Measurements from ENCODE around the gene GSDMA. TPM values are rescaled to one million over a fixed set of nuclear protein-coding genes. Genes with fewer than 3 reads are reported as not detected.

Gene GSDMA
- polyA plus RNA-seq, 1 experiment = not detected

DNA sequence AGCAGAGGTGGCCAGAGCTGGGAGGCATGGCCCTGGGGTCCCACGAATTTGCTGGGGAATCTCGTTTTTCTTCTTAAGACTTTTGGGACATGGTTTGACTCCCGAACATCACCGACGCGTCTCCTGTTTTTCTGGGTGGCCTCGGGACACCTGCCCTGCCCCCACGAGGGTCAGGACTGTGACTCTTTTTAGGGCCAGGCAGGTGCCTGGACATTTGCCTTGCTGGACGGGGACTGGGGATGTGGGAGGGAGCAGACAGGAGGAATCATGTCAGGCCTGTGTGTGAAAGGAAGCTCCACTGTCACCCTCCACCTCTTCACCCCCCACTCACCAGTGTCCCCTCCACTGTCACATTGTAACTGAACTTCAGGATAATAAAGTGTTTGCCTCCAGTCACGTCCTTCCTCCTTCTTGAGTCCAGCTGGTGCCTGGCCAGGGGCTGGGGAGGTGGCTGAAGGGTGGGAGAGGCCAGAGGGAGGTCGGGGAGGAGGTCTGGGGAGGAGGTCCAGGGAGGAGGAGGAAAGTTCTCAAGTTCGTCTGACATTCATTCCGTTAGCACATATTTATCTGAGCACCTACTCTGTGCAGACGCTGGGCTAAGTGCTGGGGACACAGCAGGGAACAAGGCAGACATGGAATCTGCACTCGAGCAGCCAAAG lies 54.7 kb downstream of the GSDMA start:
- CTCF ChIA-PET = interaction anchor here (0.8 to 7.6 kb wide), 2 partner anchors 9 to 94 kb away, joined by 3 to 81 read pairs; no protein-coding TSS in a partner anchor
- no peak overlapping the region for H3K27ac ChIP-seq (ENCODE audit: low read depth, low read length)
- TF ChIP-seq, protein P1, sequence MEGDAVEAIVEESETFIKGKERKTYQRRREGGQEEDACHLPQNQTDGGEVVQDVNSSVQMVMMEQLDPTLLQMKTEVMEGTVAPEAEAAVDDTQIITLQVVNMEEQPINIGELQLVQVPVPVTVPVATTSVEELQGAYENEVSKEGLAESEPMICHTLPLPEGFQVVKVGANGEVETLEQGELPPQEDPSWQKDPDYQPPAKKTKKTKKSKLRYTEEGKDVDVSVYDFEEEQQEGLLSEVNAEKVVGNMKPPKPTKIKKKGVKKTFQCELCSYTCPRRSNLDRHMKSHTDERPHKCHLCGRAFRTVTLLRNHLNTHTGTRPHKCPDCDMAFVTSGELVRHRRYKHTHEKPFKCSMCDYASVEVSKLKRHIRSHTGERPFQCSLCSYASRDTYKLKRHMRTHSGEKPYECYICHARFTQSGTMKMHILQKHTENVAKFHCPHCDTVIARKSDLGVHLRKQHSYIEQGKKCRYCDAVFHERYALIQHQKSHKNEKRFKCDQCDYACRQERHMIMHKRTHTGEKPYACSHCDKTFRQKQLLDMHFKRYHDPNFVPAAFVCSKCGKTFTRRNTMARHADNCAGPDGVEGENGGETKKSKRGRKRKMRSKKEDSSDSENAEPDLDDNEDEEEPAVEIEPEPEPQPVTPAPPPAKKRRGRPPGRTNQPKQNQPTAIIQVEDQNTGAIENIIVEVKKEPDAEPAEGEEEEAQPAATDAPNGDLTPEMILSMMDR (IDR thresholded peaks at IDR 0.05; ENCODE audit: low read depth, low read length) = no peak
- H3K4me3 ChIP-seq (ENCODE audit: low read depth, low read length) = no peak overlapping the region
- DNase-seq (ENCODE audit: low read depth, low spot score) = no peak
- POLR2A ChIA-PET = no interaction called here
- no peaks in the 10 kb centered on the region for H3K27me3 ChIP-seq (ENCODE audit: control insufficient read depth, insufficient read depth, low read length)
- no peaks in the 10 kb centered on the region for H3K9me3 ChIP-seq (ENCODE audit: control insufficient read depth, insufficient read depth, low read length)

DNA sequence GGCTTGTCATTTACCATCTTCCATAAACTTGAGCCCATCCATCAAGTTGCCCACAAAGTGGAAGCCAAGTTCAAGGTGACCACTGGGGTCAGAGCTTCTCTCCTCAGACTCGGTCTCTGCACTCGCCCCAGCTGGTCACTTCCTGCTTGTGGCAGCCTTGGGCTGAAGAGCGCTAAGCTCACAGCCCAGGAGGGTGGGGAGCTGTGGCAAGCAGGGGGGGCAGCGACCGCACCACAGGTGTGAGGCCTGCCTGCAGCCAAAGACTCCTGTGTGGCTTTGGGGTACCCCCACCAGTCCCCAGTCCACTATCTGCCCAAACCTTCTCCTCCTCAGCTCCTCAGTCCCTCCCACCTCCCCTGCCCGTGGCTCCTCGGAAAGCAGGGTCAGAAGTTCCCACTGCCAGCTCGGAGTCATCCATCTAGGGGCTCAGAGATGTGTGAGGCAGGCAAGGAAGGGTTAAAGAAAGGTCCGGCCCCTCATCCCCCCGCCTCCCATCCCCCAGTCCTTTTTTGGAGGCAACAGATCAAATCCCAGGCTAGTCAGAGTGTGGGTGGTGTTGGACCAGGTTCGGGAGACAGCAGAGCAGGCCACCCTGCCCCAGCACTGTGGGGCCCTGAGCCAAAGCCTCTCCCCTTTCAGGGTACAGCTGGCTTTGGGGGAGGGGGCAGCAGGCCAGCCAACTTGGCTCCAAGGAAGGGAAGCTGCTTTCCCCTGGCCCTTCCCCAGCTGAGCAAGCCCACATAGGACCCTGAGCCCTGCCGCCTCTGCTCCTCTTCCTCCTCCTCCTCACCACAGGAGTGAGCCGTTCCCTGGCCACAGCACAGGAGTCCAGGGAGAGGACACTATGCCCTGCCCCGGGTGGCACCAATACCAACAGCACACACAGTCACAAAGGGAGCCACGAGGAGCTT lies 55.7 kb downstream of the GSDMA start:
- DNase-seq (ENCODE audit: low read depth, low spot score) = no peak
- TF ChIP-seq, protein P1 (IDR thresholded peaks at IDR 0.05; ENCODE audit: low read depth, low read length) = no peak
- Histone ChIP-seq H3K27ac (ENCODE audit: low read depth, low read length) (peak overlapping the region; percentile 65), H3K4me3 (ENCODE audit: low read depth, low read length) (no peak overlapping the region), H3K9me3 (ENCODE audit: control insufficient read depth, insufficient read depth, low read length) (no peaks in the 10 kb centered on the region; the same call in 1 of the 2 replicates), H3K27me3 (ENCODE audit: control insufficient read depth, insufficient read depth, low read length) (no peaks in the 10 kb centered on the region)
- POLR2A ChIA-PET = interaction anchor here (0.6 to 1.3 kb wide), 7 partner anchors 36 to 173 kb away, joined by 3 to 5 read pairs (median 4); partner anchors contain the start of genes MED24 and NR1D1
- CTCF ChIA-PET = interaction anchor here (0.8 to 7.6 kb wide), 2 partner anchors 8 to 93 kb away, joined by 3 to 81 read pairs; no protein-coding TSS in a partner anchor

DNA sequence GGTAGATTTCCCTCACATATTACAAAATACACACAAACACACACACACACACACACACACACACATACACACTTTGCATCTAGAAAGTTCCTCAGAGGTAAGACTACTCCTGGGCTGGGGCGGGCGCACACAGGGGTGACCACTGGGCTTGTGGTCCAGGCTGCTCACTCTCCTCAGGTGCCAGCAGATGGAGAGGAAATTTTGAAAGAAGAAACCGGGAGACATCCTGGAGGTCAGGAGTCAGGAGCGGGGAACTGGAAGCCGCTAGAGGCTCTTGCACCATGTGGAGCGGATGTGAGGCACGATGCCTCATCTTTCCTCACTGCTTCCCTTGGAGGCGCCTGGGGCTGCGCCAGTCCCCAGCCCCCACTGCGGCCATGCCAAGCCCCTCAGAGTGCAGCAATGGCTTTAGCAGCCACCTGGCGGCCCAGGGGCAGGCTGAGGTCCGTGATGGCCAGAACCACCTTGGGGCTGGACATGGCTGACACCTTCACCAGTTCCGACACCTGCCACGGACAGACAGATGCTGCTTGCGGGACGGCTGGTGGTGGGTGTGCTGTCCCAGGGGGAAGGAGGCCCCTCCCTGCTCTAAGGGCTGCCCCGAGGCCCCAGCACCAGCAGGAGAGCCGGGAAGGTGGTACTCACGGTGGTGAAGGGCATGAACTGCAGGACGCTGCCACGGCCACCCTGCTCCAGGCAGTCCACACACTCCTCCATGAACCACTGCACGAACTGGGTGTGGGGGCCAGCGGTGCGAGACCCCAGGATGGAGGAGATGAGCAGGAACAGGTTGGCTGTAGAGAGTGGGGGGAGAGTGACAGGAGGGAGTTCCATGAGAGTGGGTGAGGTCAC lies 56.6 kb downstream of the GSDMA start:
- Histone ChIP-seq H3K9me3 (ENCODE audit: control insufficient read depth, insufficient read depth, low read length) (no peaks in the 10 kb centered on the region; the same call in 1 of the 2 replicates), H3K27me3 (ENCODE audit: control insufficient read depth, insufficient read depth, low read length) (no peaks in the 10 kb centered on the region), H3K27ac (ENCODE audit: low read depth, low read length) (peak overlapping the region; percentile 65), H3K4me3 (ENCODE audit: low read depth, low read length) (no peak overlapping the region)
- TF ChIP-seq, protein P1 (IDR thresholded peaks at IDR 0.05; ENCODE audit: low read depth, low read length) = no peak; the same call in 1 of the 2 replicates
- CTCF ChIA-PET = interaction anchor here (7.6 kb wide), 1 partner anchor 7 kb away, joined by 81 read pairs; no protein-coding TSS in a partner anchor
- DNase-seq (ENCODE audit: low read depth, low spot score) = peak; percentile 47
- POLR2A ChIA-PET = interaction anchor here (0.6 to 1.3 kb wide), 6 partner anchors 35 to 94 kb away, joined by 3 to 5 read pairs (median 4); partner anchors contain the start of genes MED24 and NR1D1

DNA sequence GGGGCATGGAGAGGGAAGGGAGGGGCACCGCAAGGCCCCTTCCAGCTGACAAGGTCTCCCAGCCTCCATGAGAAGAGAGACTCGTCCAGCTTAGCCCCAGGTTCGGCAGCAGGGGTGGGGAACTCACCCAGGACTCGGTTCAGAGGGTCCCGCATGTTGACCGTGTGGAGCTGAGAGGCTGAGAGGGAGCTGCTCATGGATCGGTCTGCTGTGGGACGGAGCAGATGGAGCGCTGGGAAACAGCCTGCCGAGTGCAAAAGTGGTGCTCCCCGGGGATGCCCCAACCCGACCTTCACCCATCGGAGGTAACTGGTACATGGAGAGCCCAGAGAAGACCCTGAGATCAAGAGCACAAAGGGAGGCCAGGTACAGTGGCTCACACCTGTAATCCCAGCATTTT lies 57.3 kb downstream of the GSDMA start:
- CTCF ChIA-PET = interaction anchor here (0.7 kb wide), 1 partner anchor 55 kb away, joined by 3 read pairs; no protein-coding TSS in a partner anchor
- H3K9me3 ChIP-seq (ENCODE audit: control insufficient read depth, insufficient read depth, low read length) = no peaks in the 10 kb centered on the region; the same call in 1 of the 2 replicates
- POLR2A ChIA-PET = interaction anchor here (0.6 to 2.2 kb wide), 2 partner anchors 39 to 415 kb away, joined by 3 to 11 read pairs; partner anchors contain the start of gene PSMD3
- DNase-seq (ENCODE audit: low read depth, low spot score) = no peak
- no peaks in the 10 kb centered on the region for H3K27me3 ChIP-seq (ENCODE audit: control insufficient read depth, insufficient read depth, low read length)
- no peak overlapping the region for H3K4me3 ChIP-seq (ENCODE audit: low read depth, low read length)
- TF ChIP-seq, protein P1 (IDR thresholded peaks at IDR 0.05; ENCODE audit: low read depth, low read length) = no peak
- H3K27ac ChIP-seq (ENCODE audit: low read depth, low read length) = no peak overlapping the region
